ENCODE measurements around the gene HNF1B.

GRCh38 chr17:37732316-37732715 is 12.5 kb downstream of the HNF1B start:
- TF ChIP-seq CTCF (IDR thresholded peaks at IDR 0.05) (no peak), POLR2A (IDR thresholded peaks at IDR 0.05) (no peak)

Measured in prostate gland (tissue), 2 donors.